ENCODE data around the gene RGP1. TPM values are rescaled to one million over a fixed set of nuclear protein-coding genes. Genes with fewer than 3 reads are reported as not detected.
A peak's percentile ranks its signal among the peaks of the same experiment; 100 is the strongest.

RGP1 gene
- total and polyA plus RNA-seq, 8 donors, result 3.8 to 21.2 (median 12.0) TPM

GRCh38 chr9:35746583-35746982 lies 2.5 kb upstream of the RGP1 start:
- Histone ChIP-seq H3K4me3 (peak overlapping the region; percentile 75 to 94 (median 79)), H3K36me3 (peaks cover 41 to 49% (median 45%) of the 10 kb centered on the region in 4 donors), H3K27me3 (no peaks in the 10 kb centered on the region), H3K4me1 (peaks cover 36 to 72% (median 58%) of the 10 kb centered on the region in 4 donors), H3K9me3 (no peaks in the 10 kb centered on the region), H3K27ac (peak overlapping the region; percentile 47 to 96 (median 93))
- TF ChIP-seq POLR2AphosphoS5 (IDR thresholded peaks at IDR 0.05), result peak in 1 of 3 donors; percentile 61
- no peak for TF ChIP-seq EP300 (IDR thresholded peaks at IDR 0.05)
- WGBS, 5 donors, result 14 to 34% (median 21%) methylated on average over 3 of the region's 3 CpGs
- DNase-seq, result peak in 1 of 2 donors; percentile 54
- intact Hi-C loops (cut with DNase I; ENCODE audit: low total_unique reads), result no loop called here

GRCh38 chr9:35748242-35748857 lies 737 bp upstream of the RGP1 start:
- H3K4me3 ChIP-seq, result peak overlapping the region; percentile 75 to 94 (median 79)
- no peaks in the 10 kb centered on the region for H3K9me3 ChIP-seq
- 0 to 1% (median 0%) methylated on average over 23 to 24 of the region's 24 CpGs for WGBS, 5 donors
- TF ChIP-seq, protein P1, sequence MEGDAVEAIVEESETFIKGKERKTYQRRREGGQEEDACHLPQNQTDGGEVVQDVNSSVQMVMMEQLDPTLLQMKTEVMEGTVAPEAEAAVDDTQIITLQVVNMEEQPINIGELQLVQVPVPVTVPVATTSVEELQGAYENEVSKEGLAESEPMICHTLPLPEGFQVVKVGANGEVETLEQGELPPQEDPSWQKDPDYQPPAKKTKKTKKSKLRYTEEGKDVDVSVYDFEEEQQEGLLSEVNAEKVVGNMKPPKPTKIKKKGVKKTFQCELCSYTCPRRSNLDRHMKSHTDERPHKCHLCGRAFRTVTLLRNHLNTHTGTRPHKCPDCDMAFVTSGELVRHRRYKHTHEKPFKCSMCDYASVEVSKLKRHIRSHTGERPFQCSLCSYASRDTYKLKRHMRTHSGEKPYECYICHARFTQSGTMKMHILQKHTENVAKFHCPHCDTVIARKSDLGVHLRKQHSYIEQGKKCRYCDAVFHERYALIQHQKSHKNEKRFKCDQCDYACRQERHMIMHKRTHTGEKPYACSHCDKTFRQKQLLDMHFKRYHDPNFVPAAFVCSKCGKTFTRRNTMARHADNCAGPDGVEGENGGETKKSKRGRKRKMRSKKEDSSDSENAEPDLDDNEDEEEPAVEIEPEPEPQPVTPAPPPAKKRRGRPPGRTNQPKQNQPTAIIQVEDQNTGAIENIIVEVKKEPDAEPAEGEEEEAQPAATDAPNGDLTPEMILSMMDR (IDR thresholded peaks at IDR 0.05), result no peak
- TF ChIP-seq POLR2A (IDR thresholded peaks at IDR 0.05), result no peak
- no peak for TF ChIP-seq EP300 (IDR thresholded peaks at IDR 0.05)
- TF ChIP-seq POLR2AphosphoS5 (IDR thresholded peaks at IDR 0.05), result no peak
- H3K4me1 ChIP-seq, result peaks cover 36 to 67% (median 55%) of the 10 kb centered on the region in 4 donors
- H3K27me3 ChIP-seq, result no peaks in the 10 kb centered on the region
- peak overlapping the region; percentile 87 to 96 (median 95) for H3K27ac ChIP-seq
- peaks cover 44 to 49% (median 45%) of the 10 kb centered on the region in 4 donors for H3K36me3 ChIP-seq
- intact Hi-C loops (cut with DNase I; ENCODE audit: low total_unique reads), result no loop called here
- no peak for DNase-seq

DNA sequence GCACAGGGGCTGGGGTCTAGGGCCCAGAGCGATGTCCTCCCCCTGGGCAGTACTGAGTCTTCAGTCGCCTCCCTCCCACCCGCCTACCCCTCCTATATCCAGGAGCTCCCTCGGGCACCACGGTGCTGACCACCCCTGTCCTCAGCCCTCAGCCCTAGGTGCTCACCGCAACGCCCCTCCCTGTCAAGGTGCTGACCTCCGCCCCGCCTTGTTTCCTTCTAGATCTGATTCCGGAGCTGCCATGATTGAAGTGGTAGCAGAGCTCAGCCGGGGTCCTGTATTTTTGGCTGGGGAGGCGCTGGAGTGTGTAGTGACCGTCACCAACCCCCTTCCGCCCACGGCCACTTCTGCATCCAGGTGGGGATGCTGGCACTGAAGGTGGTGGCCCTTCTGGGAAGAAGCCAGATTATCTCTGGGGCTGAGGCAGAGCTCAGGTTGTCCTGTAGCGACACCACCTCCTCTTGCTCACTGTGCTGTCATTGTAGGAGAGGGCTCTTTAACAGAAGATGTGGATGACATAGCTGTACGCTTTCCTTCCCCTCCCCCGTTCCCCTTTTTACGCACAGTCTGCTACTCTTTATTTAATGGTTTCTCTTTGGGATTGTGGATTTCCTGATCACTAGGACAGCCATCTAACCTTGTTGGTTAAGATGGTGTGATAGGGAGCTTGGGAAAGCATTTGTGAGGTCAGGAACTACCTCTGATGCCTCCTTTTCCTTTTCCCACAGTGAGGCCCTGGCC lies 598 bp downstream of the RGP1 start:
- peak overlapping the region; percentile 87 to 96 (median 95) for H3K27ac ChIP-seq
- H3K4me1 ChIP-seq, result peaks cover 36 to 54% (median 50%) of the 10 kb centered on the region in 4 donors
- peak; percentile 62 to 78 for DNase-seq
- TF ChIP-seq POLR2A (IDR thresholded peaks at IDR 0.05) (no peak), POLR2AphosphoS5 (IDR thresholded peaks at IDR 0.05) (no peak), EP300 (IDR thresholded peaks at IDR 0.05) (no peak)
- TF ChIP-seq, protein P1 (IDR thresholded peaks at IDR 0.05), result no peak
- intact Hi-C loops (cut with DNase I; ENCODE audit: low total_unique reads), result no loop called here
- 2 to 7% (median 4%) methylated on average over 13 to 19 of the region's 19 CpGs for WGBS, 5 donors
- peak overlapping the region; percentile 75 to 94 (median 79) for H3K4me3 ChIP-seq
- H3K9me3 ChIP-seq, result no peaks in the 10 kb centered on the region
- no peaks in the 10 kb centered on the region for H3K27me3 ChIP-seq
- H3K36me3 ChIP-seq, result peaks cover 44 to 49% (median 45%) of the 10 kb centered on the region in 4 donors

DNA sequence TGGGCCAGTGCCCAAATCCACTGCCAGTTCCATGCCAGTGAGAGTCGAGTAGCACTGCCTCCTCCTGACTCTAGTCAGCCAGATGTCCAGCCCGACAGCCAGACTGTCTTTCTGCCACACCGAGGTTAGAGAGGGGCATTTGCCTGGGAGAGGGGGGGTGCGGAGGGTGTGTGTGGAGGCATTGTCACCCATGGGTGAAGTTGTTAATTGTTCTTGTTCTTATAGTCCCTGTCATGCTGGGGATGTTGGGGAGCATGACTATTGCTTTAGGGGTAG lies 1.1 kb downstream of the RGP1 start:
- 54 to 62% (median 58%) methylated on average over 4 of the region's 4 CpGs for WGBS, 5 donors
- peaks cover 42 to 50% (median 46%) of the 10 kb centered on the region in 4 donors for H3K36me3 ChIP-seq
- H3K27me3 ChIP-seq, result no peaks in the 10 kb centered on the region
- H3K9me3 ChIP-seq, result no peaks in the 10 kb centered on the region
- DNase-seq, result peak in 1 of 2 donors; percentile 14
- peaks cover 32 to 49% (median 46%) of the 10 kb centered on the region in 4 donors for H3K4me1 ChIP-seq
- peak overlapping the region; percentile 75 to 94 (median 79) for H3K4me3 ChIP-seq
- intact Hi-C loops (cut with DNase I; ENCODE audit: low total_unique reads), result no loop called here
- TF ChIP-seq, protein P1 (IDR thresholded peaks at IDR 0.05), result no peak
- TF ChIP-seq EP300 (IDR thresholded peaks at IDR 0.05) (no peak), POLR2AphosphoS5 (IDR thresholded peaks at IDR 0.05) (no peak), POLR2A (IDR thresholded peaks at IDR 0.05) (no peak)
- peak overlapping the region; percentile 87 to 96 (median 95) for H3K27ac ChIP-seq

Measured in stomach (tissue), 9 donors.